HG02981 (cell line): ENCODE results near the gene GABRB1.

Experiments
- ATAC-seq: cut with Tn5 transposase; IDR thresholded peaks from one replicate; pipeline ENCODE4 v1.9.1; 2021; ENCODE audit warnings: mild to moderate bottlenecking, moderate library complexity; ENCODE audit not compliant: unreplicated experiment

The GABRB1 gene

DNA sequence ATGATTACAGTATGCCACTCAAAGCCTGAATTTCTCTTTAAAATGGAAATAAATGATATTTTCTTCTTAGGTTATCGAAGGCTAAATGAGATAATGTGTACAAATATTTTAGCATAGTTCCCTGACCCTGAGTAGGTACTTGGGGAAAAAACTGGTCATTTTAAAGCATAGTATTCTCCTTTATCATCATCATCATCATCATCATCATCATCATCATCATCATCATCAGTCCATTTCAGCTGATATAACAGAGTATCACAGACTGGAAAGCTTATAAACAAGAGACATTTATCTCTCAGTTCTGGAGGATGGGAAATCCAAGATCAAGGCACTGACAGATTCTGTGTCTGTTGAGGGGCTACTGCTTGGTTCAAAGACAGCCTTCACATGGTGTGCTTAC lies 13.9 kb downstream of the GABRB1 start:
- no peak for ATAC-seq

DNA sequence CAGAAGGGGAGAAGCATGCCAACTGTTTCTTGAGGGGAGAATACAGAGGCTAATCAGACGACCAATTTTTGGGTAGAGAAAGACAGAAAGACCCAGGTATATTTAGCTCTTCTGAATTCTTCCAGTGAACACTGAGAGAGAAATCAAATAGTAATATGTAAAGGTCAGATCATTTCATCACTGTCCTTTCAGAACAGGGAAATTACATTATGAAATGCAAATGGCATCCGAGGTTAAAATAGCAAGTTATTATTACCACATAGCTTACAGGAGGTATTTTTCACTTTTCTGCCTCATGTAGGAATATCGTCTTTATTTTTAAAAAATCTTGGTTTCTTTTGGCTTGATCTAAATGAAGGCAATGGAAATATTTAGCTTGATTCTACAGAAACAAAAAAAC lies 18.0 kb downstream of the GABRB1 start:
- ATAC-seq = no peak

DNA sequence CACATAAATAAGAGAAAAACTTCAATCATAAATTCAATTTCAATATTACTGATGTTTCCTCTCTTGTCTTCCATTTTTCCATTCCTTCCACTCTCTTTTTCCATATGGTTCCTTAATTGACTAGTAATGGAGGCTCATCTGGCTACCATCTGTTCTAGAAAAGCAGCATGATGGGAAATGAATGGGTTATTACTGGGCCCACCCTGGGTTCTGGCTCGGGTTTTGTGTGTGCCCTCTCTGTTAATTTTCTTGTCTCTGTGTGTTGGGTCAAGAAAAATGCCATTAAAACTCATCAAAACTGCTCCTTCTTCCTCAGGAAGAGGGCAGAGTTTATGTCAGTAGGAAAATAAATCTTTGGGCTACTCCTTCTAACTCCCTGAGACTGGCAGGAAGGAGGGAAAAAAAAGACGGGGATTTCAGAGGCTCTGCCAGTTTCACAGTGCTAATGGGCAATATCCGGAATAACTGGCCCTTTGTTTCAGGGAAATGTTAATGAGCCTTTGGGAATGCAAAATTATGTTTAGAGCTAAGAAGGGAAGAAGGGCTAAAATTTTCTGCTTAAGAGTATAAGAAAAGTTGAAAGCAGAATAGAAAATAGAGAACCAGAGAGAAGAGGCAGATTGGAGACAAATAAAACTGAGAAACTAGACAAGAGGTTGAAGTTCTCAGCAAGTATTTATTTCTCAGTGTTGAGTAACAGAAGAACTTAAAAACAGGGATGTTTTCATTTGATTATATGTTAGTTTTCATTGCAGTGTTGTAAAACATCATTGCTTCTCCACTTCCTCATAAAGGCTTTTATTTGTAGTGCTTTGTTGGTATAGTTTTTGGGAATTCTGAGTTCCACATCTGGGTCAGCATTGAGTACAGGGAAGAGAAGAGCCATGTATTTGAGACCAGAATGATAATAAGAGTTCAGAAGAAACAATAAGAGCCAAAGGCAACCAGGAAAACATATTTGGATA lies 19.7 kb downstream of the GABRB1 start:
- ATAC-seq = no peak

DNA sequence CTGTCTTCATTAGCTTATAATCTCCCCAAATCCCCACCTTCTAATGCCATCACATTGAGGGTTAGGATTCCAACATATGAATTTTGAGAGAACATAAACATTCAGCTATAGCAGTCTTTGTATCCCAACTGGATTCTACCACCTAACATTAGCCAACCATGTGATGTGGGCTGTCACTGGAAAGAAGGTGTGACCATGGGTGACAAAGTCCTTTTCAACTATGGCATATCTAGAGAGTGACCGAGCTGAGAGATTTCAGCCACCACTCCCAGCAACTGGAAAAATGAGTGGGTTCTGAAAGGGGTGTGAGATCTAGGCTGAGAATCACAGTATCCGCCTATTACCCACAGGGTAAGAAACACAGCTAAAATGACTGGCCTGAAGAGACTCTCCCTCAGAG lies 22.1 kb downstream of the GABRB1 start:
- ATAC-seq = no peak

DNA sequence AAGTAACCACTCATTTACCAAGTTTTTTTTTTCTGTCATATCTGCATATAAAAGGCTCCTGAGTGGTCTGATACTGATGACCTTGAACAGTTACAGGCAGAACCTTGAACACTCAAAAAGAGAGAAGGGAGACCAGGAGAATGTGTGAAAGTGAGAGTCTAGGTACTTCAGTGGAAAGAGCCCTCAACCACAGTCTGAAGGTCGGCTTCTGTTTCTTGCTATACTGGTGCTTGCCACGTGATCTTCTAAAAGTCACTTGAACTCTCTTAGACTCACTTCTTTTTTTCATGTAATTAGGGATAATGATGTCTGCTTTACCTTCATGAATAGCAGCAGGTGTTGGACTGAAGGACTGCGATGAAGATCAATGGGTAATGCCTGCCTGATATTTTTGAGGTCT lies 22.8 kb downstream of the GABRB1 start:
- ATAC-seq = no peak

DNA sequence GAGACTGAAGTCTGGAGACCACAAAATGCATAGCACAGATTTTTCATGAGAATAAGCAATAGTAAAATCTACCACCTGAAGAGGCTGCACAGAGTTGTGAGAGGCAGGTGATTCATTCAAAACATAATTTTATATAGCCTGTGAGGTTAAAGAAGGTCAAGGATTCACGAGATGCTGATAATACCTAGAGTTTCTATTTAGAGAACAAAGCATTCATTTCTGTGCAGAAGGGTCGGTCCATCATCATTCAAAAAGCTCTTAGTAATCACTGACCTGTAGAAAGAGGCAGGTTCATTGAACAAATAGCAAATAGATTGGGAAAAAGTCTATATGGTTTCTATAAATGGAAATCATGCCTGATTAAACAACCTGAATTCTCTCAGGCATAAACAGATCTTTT lies 26.6 kb downstream of the GABRB1 start:
- no peak for ATAC-seq

DNA sequence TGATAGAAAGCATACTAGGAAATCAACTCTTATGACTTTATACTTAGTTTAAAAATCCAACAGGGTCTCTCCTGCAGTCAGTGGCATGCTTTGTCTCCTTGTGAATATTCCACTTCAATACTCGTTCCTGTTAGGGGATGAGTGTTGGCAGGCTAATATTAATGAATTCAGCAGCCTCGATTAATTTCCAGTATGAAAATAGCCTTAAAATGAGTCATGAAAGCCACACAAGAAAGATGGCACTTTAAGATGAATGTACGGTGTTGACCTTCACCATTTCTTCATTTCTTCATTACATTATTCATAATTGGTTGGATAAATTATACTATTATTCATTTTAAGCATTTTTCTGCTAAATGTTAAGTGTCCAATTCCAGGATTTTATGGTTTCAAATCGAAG lies 29.2 kb downstream of the GABRB1 start:
- ATAC-seq = no peak

DNA sequence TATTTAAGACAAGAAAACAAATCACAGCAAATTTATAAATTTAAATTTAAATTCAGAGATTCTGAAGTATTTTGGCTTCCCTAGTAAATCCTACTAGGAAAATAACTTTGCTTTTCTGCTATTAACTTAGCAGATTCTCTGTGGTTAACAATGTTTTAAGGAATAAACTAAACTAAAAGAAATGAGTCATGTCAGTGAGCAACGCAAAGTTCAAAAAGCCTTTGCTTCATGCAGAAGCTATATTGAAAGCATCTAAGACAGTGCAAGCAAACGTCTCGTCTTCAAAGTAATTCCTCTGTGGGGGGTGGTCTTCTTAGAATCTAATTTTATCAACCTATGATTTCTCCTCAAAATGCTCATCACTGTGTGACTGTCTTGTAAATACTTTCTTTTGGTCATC lies 30.1 kb downstream of the GABRB1 start:
- ATAC-seq = no peak

DNA sequence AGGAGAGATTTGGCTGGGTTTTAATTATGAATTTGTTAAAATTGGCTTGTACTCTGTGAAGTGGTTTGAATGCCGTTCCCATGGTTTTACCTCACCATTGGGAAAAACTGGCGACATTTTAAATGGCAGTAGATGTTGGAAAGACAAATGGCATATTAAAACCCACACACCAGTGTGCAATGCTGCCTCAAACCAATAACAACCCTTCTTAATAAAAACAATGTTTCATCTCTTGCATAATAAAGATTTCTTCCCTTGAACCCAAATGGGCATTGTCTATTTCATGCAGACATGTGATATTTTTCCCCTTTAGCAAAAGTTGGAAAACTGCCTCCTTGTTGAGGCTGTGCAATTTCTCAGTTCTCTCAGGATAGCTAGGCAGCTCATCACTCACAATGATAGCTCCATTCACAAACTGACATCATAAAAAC lies 33.7 kb downstream of the GABRB1 start:
- no peak for ATAC-seq

DNA sequence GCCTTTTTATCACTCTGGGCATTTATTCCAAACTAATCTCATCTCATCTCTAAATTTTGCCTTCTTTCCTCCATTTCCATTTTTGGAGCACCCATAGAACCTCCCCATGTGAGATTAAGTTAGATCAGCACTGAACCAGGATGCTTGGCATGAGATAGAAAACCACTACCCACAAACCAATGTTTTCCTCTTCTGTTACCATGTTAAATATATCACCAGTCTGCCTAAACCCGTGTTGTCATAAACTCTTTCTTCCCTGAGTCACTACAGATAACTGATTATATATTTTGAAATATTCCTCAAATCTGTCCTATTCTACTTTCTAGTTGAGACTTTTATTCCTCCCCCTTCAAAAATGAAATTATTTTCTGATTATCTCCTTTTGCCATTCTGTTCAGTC lies 37.6 kb downstream of the GABRB1 start:
- no peak for ATAC-seq

DNA sequence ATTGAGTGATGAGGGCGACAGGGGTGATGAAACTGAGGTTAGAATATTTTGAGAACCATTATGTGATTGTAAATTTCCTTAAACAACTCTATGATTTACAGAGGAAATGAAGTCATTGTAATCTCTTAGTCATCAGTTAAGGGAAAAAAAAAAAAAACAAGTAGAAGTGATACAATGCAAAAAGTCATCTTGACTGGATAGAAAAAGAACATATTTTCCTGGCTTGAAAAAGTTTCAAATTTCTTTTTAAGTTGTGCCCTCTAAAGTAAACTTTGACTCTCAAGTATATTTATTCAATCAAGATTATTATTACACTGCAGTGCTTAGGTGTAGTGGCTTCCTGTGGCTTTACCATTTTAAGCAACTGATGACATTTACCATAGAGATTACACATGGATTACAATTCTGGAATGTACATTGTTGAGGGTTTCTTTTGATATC lies 40.6 kb downstream of the GABRB1 start:
- ATAC-seq = no peak

DNA sequence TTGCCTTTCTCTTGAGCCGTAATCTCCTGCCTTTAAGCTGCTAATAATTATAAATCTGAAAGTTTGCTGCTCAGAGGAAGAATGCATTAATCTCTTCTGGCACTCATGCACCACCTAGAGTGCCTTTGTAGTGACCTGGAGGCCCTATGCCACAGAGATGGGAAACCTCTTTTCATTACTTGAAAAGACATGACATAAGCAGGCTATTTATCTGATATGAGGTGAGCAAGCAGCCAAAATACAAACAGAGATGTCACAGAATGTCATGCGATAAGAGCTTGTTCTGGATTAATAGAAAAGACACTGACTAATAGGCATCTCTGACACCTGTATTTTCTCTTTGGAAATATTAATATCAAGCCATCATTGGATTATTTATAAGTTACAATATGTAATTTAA lies 42.3 kb downstream of the GABRB1 start:
- no peak for ATAC-seq

DNA sequence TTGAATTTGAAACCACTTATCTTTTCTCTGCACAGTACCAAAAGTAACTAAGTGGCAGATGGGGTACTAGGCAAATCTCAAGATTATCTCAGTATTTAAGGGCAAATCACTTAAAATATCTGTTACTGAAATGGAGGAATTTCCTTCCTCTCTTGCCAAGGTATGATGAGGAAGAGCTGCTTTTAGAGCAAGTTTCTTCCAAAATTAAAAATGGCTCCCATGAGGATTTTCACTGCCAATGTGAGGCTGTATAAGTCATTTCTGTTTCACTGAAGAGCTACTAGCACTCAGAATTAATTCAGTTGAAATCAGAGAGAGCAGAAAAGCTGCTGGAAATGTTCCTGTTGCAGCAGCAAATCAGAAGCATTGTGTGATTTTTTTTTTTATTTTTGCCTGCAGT lies 43.4 kb downstream of the GABRB1 start:
- ATAC-seq = no peak

DNA sequence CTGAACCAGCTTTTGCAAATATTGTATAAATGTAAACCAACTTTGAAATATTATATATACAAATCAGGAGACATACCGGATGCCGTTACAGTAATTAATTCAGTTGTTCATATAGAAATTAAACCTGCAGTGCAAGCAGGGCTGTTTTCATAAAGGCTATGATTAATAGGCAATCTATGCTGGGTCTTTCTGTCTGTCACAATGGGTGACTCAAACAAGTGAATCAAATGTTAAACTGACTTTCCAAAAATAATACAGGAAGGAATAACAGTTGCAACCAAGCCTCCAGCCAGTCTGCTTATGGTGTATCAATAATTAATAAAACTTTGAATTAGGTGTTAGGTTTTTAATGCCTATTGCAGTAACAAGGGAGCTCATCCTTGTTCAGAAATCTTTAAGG lies 43.9 kb downstream of the GABRB1 start:
- ATAC-seq = no peak

DNA sequence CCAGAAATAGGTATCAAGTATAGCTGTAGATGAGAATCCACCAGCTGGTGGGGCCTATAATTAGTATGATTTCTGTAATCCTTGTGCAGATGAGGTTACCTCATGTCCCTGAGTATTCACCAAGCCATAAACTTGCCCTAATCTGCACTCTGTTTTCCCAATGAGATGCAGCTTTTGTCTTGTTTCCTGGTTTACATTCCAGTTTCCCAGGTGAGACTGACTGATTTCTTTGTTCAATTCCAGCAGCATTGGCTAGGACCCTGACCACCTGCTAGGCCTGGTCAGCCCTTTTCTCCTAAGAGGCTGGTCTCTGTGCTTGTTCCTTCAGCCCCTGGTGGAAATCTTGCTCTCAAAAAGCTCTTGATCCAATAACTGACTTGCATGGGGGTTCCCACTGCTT lies 44.6 kb downstream of the GABRB1 start:
- ATAC-seq = no peak

DNA sequence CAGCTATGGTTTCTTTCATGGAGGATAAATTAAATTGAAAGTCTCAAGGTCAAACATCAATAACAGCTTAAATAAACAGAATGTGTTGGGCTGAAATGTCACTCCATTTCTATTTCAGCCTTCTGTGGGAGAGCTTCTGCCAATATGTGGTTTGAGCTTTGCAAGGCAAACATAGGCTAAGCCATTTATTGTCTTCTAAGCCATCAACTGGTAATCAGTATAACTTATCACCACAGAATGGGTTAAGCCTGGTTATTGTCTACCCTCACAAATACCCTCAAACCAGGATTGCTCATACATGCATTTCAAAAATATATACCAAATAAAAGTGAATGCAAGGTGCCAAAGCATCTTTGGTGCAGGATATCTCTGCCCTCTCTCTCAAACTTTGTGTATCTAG lies 52.7 kb downstream of the GABRB1 start:
- no peak for ATAC-seq

DNA sequence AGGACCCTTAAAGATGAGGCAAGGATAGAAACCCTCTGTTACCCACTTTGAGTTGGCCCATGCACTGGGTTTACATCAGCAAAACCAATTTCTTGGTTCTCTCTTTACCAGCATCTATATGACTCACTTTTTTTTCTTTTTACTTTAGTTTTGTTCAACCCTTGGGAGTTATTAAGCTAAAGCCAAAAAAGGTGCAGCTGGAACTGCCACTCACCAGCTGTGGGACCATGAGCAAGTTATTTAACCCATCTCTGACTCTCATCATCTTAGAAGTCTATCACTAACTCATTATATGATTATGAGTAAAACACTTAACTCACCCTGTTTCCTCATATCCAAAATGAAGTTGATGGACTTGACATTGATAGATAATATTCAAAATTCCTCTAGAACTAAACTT lies 53.4 kb downstream of the GABRB1 start:
- ATAC-seq = no peak

DNA sequence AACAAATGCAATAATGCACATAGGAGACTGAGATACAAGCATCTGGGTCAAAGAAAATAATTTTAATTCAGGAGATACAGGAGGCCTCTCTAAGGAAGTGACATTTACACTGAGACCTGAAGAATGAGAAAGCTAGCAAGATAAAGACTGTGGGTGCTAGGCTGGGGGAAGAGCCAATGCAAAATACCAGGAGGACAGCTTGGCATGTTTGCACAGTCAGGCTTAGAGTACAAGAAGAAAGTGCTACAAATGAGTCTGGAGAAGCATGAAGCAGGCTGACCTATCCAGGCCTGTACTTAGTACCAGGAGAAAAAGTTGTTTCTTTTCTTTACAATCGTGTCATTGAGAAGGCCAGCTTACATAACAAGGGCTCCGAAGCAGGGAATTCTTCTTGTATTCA lies 56.9 kb downstream of the GABRB1 start:
- no peak for ATAC-seq

DNA sequence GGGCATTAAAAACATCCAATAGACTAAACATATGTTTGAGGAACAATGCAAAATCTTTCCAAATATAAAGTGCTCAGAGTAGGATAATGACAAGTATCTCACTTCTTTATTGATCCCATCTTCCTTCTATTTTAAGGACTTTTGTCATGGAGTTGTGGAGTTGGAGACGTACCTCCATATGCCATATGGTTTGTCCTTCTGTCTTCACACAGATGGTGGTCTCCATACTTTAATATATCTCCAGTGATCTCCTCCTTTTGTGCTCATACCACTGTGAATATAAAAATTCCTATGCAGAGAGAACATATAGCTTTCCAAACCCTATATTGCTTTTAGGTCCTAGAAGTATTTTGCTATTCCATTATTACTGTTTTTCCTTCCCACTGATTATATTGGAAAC lies 64.5 kb downstream of the GABRB1 start:
- no peak for ATAC-seq

DNA sequence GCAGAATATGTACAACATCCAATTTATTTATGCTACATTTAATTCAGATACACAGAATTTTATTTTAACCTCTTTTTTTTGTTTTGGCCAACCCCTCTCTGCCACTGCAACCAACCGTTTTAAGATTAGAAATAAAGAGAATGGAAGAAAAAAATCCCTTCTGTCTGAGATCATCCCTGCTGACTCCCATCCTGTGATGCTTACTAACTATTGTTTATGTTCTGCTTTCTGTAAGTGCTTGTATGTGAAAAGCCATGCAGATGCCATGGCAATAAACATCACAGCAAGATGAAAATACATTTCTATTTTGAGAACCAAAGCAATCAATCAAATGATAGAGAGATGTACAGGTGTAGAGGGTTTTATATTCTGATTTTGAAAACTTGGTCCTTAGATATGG lies 70.1 kb downstream of the GABRB1 start:
- no peak for ATAC-seq

DNA sequence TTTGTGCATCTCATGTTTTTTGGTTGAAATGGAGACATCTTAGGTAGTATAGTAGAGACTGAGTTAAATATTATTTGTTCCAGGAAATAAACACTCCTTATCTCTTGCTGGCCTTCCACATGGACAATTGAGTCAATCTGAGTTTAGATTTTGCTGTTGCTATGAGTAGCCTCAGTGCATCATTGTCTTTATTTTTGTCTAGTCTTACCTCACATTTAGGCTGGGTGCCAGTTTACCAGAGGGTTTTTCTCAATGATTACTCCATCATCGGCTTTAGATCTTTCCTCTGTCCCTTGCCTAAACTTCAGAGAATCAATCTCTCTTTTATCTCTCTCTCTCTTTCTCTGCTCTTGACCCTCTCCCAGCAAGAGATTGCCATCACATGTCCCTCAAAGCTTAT lies 73.6 kb downstream of the GABRB1 start:
- ATAC-seq = no peak

DNA sequence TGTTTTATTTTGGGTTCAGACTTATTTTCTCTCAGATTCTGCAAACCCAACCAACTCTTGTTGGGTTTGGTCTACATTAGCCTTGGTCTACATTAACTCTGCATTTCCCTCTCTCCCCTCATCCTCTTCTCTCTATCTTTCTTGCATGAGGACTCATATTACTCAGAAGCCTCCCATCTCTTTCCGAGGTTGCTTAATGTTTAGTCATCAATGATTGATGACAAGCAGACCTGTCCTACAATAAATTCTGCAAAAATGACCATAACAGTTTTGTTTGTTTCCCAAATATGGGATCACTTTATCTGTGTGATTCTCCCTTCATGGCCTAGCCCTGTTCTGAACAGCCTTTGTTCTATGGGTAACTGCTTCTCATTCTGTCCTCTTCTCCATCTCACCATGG lies 75.2 kb downstream of the GABRB1 start:
- no peak for ATAC-seq

DNA sequence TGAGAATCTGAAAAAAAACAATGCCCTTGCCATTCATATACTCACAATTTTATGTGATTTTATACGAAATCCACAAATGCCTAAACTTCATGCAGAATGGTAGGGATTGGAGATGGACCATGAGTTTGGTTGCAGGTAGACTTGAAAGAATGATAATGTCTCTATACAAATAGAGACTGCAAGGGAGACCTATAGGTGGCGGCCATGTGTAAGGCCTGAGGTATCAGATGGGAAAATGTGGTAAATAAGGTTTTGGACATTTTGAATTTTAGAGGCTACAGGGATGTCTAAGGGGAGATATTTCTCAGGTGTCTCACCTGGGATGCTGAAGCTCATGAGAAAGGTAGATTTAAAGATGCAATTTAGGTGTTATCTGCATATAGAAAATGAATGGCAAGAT lies 78.0 kb downstream of the GABRB1 start:
- ATAC-seq = no peak
